ENCODE data around the gene PTPN4.

DNA sequence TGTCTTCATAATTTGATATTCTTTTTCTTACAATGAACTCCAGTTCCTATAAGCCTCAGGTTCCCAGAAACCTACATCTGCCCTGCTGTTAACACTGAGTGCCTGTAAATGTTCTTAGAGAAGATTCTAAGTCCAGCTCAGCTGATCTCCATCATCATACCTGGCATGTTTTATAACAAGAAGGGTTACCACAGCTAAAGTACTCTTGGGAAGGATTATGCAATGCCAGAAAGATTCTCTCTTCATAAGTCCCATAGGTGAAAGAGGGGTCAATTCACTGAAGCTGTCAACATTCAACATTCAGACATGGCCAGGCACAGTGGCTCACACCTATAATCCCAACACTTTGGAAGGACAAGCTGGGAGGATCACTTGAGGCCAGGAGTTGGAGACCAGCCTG, 31.3 kb upstream of the PTPN4 start:
- no peak for TF ChIP-seq CTCF (IDR thresholded peaks at IDR 0.05; ENCODE audit: low read depth, low read length)
- TF ChIP-seq EZH2phosphoT487 (IDR thresholded peaks at IDR 0.05; ENCODE audit: low read depth): no peak

Measured in OCI-LY3 (cell line).